Stimulated activated naive B cell treated with anti-CD40 and anti-IgM and Interleukin-4, amounts not matched to agents 10 μg/mL and 1 μg/mL and 100 μg/mL, for 72 hours (primary cell): ENCODE results near the gene WDR7.
A peak's percentile ranks its signal among the peaks of the same experiment; 100 is the strongest.

ENCODE experiments used
- ATAC-seq, 2 donors: fragments of 150-1000 bp; cut with Tn5 transposase; replicated peaks; 2 replicates each; pipeline ENCODE4 v1.10.0; 2021; ENCODE audit warnings: moderate library complexity in 1 of 2
- DNase-seq: peaks from one replicate; pipeline ENCODE4 v3.0.0; 2021
- H3K27ac Mint-ChIP-seq: one replicate; pipeline ENCODE4 v1.8.0; 2022; ENCODE audit warnings: mild to moderate bottlenecking, mixed read lengths
- H3K27me3 Mint-ChIP-seq, 2 donors: one replicate each; pipeline ENCODE4 v1.8.0; 2022; ENCODE audit warnings: mixed read lengths in 2 of 2
- H3K36me3 Mint-ChIP-seq, 2 donors: one replicate each; pipeline ENCODE4 v1.8.0; 2022; ENCODE audit warnings: mixed read lengths in 2 of 2, mild to moderate bottlenecking in 1 of 2
- H3K4me1 Mint-ChIP-seq, 2 donors: one replicate each; pipeline ENCODE4 v1.8.0; 2022; ENCODE audit warnings: mixed read lengths in 2 of 2, mild to moderate bottlenecking in 1 of 2
- H3K4me3 Mint-ChIP-seq, 2 donors: one replicate each; pipeline ENCODE4 v1.8.0; 2022; ENCODE audit warnings: mild to moderate bottlenecking in 2 of 2, mixed read lengths in 2 of 2, moderate library complexity in 1 of 2
- H3K9me3 Mint-ChIP-seq, 2 donors: one replicate each; pipeline ENCODE4 v1.8.0; 2022; ENCODE audit warnings: mixed read lengths in 2 of 2, mild to moderate bottlenecking in 1 of 2

WDR7 gene

GRCh38 chr18:56825321-56825720, 174.2 kb downstream of the WDR7 start:
- ATAC-seq (no peak), DNase-seq (no peak)
- H3K36me3 Mint-ChIP-seq = peaks cover 30% of the 10 kb centered on the region in 2 donors
- no peaks in the 10 kb centered on the region for H3K4me1 Mint-ChIP-seq
- no peak overlapping the region for H3K27ac Mint-ChIP-seq
- no peak overlapping the region for H3K4me3 Mint-ChIP-seq
- no peaks in the 10 kb centered on the region for H3K27me3 Mint-ChIP-seq
- H3K9me3 Mint-ChIP-seq = peaks cover 0 to 4% of the 10 kb centered on the region in 2 donors

- Mint-ChIP-seq H3K36me3 (peaks cover 29 to 30% of the 10 kb centered on the region in 2 donors), H3K9me3 (peaks cover 0 to 4% of the 10 kb centered on the region in 2 donors), H3K4me1 (no peaks in the 10 kb centered on the region), H3K27me3 (no peaks in the 10 kb centered on the region), H3K4me3 (no peak overlapping the region), H3K27ac (no peak overlapping the region)
- DNase-seq (no peak), ATAC-seq (no peak)
Measured at GRCh38 chr18:56825878-56826277, 174.7 kb downstream of the WDR7 start.

GRCh38 chr18:56831988-56832387, 180.8 kb downstream of the WDR7 start:
- Mint-ChIP-seq H3K4me1 (peaks cover 0 to 2% of the 10 kb centered on the region in 2 donors), H3K9me3 (peaks cover 0 to 2% of the 10 kb centered on the region in 2 donors), H3K4me3 (no peak overlapping the region), H3K27ac (no peak overlapping the region), H3K27me3 (no peaks in the 10 kb centered on the region), H3K36me3 (peaks cover 20 to 33% of the 10 kb centered on the region in 2 donors)
- ATAC-seq (no peak), DNase-seq (no peak)

GRCh38 chr18:56835331-56835730, 184.2 kb downstream of the WDR7 start:
- Mint-ChIP-seq H3K36me3 (peaks cover 17 to 34% of the 10 kb centered on the region in 2 donors), H3K4me1 (peaks cover 0 to 2% of the 10 kb centered on the region in 2 donors), H3K4me3 (no peak overlapping the region), H3K27me3 (no peaks in the 10 kb centered on the region), H3K27ac (no peak overlapping the region), H3K9me3 (no peaks in the 10 kb centered on the region)
- no peak for DNase-seq
- no peak for ATAC-seq

GRCh38 chr18:56836173-56836572, 185.0 kb downstream of the WDR7 start:
- Mint-ChIP-seq H3K27ac (no peak overlapping the region), H3K9me3 (no peaks in the 10 kb centered on the region)
- ATAC-seq = no peak

GRCh38 chr18:56841836-56842235, 190.7 kb downstream of the WDR7 start:
- Mint-ChIP-seq H3K27ac (no peak overlapping the region), H3K4me3 (no peak overlapping the region)

More at GRCh38 chr18:56836173-56836572, 185.0 kb downstream of the WDR7 start:
- no peak for DNase-seq
- H3K4me3 Mint-ChIP-seq = no peak overlapping the region
- H3K4me1 Mint-ChIP-seq = peaks cover 0 to 2% of the 10 kb centered on the region in 2 donors
- peaks cover 17 to 30% of the 10 kb centered on the region in 2 donors for H3K36me3 Mint-ChIP-seq
- H3K27me3 Mint-ChIP-seq = no peaks in the 10 kb centered on the region

GRCh38 chr18:56843241-56843640, 192.1 kb downstream of the WDR7 start:
- no peak for ATAC-seq
- no peak overlapping the region for H3K4me3 Mint-ChIP-seq
- H3K27ac Mint-ChIP-seq = no peak overlapping the region
- peaks cover 16 to 31% of the 10 kb centered on the region in 2 donors for H3K36me3 Mint-ChIP-seq
- H3K9me3 Mint-ChIP-seq = peaks cover 0 to 10% of the 10 kb centered on the region in 2 donors
- no peak for DNase-seq
- H3K27me3 Mint-ChIP-seq = no peaks in the 10 kb centered on the region
- no peaks in the 10 kb centered on the region for H3K4me1 Mint-ChIP-seq

More at GRCh38 chr18:56841836-56842235, 190.7 kb downstream of the WDR7 start:
- no peak for ATAC-seq
- no peaks in the 10 kb centered on the region for H3K27me3 Mint-ChIP-seq
- peaks cover 0 to 5% of the 10 kb centered on the region in 2 donors for H3K9me3 Mint-ChIP-seq
- DNase-seq = no peak
- H3K4me1 Mint-ChIP-seq = no peaks in the 10 kb centered on the region
- peaks cover 11 to 18% of the 10 kb centered on the region in 2 donors for H3K36me3 Mint-ChIP-seq

GRCh38 chr18:56844556-56844955, 193.4 kb downstream of the WDR7 start:
- ATAC-seq (no peak), DNase-seq (no peak)
- Mint-ChIP-seq H3K4me1 (no peaks in the 10 kb centered on the region), H3K36me3 (peaks cover 21 to 42% of the 10 kb centered on the region in 2 donors), H3K27ac (no peak overlapping the region), H3K9me3 (peaks cover 0 to 15% of the 10 kb centered on the region in 2 donors), H3K27me3 (no peaks in the 10 kb centered on the region), H3K4me3 (no peak overlapping the region)

GRCh38 chr18:56851774-56852173, 200.6 kb downstream of the WDR7 start:
- Mint-ChIP-seq H3K36me3 (peaks cover 20 to 38% of the 10 kb centered on the region in 2 donors), H3K9me3 (peaks cover 0 to 11% of the 10 kb centered on the region in 2 donors), H3K27me3 (no peaks in the 10 kb centered on the region), H3K27ac (no peak overlapping the region), H3K4me3 (no peak overlapping the region), H3K4me1 (peaks cover 11 to 18% of the 10 kb centered on the region in 2 donors)
- DNase-seq (no peak), ATAC-seq (peak; percentile 86 to 93)

- H3K36me3 Mint-ChIP-seq = peaks cover 11 to 20% of the 10 kb centered on the region in 2 donors
- H3K9me3 Mint-ChIP-seq = peaks cover 0 to under 1% of the 10 kb centered on the region in 2 donors
- no peaks in the 10 kb centered on the region for H3K27me3 Mint-ChIP-seq
- no peak for DNase-seq
- ATAC-seq = no peak
- H3K4me3 Mint-ChIP-seq = no peak overlapping the region
- no peak overlapping the region for H3K27ac Mint-ChIP-seq
- H3K4me1 Mint-ChIP-seq = peaks cover 11 to 18% of the 10 kb centered on the region in 2 donors
Measured at GRCh38 chr18:56853961-56854360, 202.8 kb downstream of the WDR7 start.

- H3K9me3 Mint-ChIP-seq = no peaks in the 10 kb centered on the region
- peaks cover 0 to 3% of the 10 kb centered on the region in 2 donors for H3K36me3 Mint-ChIP-seq
- DNase-seq (no peak), ATAC-seq (no peak)
- H3K4me1 Mint-ChIP-seq = no peaks in the 10 kb centered on the region
- no peak overlapping the region for H3K4me3 Mint-ChIP-seq
- H3K27me3 Mint-ChIP-seq = no peaks in the 10 kb centered on the region
- no peak overlapping the region for H3K27ac Mint-ChIP-seq
Measured at GRCh38 chr18:56861244-56861643, 210.1 kb downstream of the WDR7 start.

GRCh38 chr18:56869189-56869777, 218.1 kb downstream of the WDR7 start:
- peaks cover 2 to 6% of the 10 kb centered on the region in 2 donors for H3K4me1 Mint-ChIP-seq
- no peak for DNase-seq
- H3K27me3 Mint-ChIP-seq = no peaks in the 10 kb centered on the region
- no peak overlapping the region for H3K4me3 Mint-ChIP-seq
- H3K27ac Mint-ChIP-seq = no peak overlapping the region
- H3K36me3 Mint-ChIP-seq = no peaks in the 10 kb centered on the region
- ATAC-seq = peak; percentile 41 to 52
- H3K9me3 Mint-ChIP-seq = no peaks in the 10 kb centered on the region

- Mint-ChIP-seq H3K27me3 (no peaks in the 10 kb centered on the region), H3K4me1 (peaks cover 2 to 6% of the 10 kb centered on the region in 2 donors), H3K4me3 (no peak overlapping the region), H3K9me3 (no peaks in the 10 kb centered on the region), H3K27ac (no peak overlapping the region), H3K36me3 (peaks cover 1 to 4% of the 10 kb centered on the region in 2 donors)
- DNase-seq = no peak
- ATAC-seq = no peak
Measured at GRCh38 chr18:56870982-56871381, 219.8 kb downstream of the WDR7 start.

- no peak for DNase-seq
- H3K4me1 Mint-ChIP-seq = peaks cover 2 to 6% of the 10 kb centered on the region in 2 donors
- no peak overlapping the region for H3K4me3 Mint-ChIP-seq
- H3K36me3 Mint-ChIP-seq = peaks cover 1 to 4% of the 10 kb centered on the region in 2 donors
- no peak overlapping the region for H3K27ac Mint-ChIP-seq
- no peak for ATAC-seq
- H3K9me3 Mint-ChIP-seq = no peaks in the 10 kb centered on the region
- no peaks in the 10 kb centered on the region for H3K27me3 Mint-ChIP-seq
Measured at GRCh38 chr18:56872140-56872539, 221.0 kb downstream of the WDR7 start.

- peaks cover 2 to 6% of the 10 kb centered on the region in 2 donors for H3K4me1 Mint-ChIP-seq
- no peak for ATAC-seq
- H3K36me3 Mint-ChIP-seq = peaks cover 1 to 4% of the 10 kb centered on the region in 2 donors
- no peak overlapping the region for H3K27ac Mint-ChIP-seq
- no peaks in the 10 kb centered on the region for H3K9me3 Mint-ChIP-seq
- no peak for DNase-seq
- H3K27me3 Mint-ChIP-seq = no peaks in the 10 kb centered on the region
- H3K4me3 Mint-ChIP-seq = no peak overlapping the region
Measured at GRCh38 chr18:56873441-56874140, 222.4 kb downstream of the WDR7 start.
